K562 (cell line): ENCODE data around the gene CD6. TPM values are rescaled to one million over a fixed set of nuclear protein-coding genes. Genes with fewer than 3 reads are reported as not detected.
A peak's percentile ranks its signal among the peaks of the same experiment; 100 is the strongest.

Experiments used
- ATAC-seq: fragments of 200-7000 bp; cut with Tn5 transposase; 3 replicates; pipeline ENCODE4 v1.9.1; 2020; ENCODE audit warnings: moderate library complexity
- BruUV-seq: library from RNA; stranded (reverse); fragments of 400-500 nt; replicated peaks from 2 replicates; lab custom pipeline; 2021; lab: Mats Ljungman, UMichigan
- CTCF ChIA-PET: fragments of 300-600 bp; formaldehyde crosslinking; extraction: SDS; loops from one replicate; lab custom pipeline; 2021; ENCODE audit warnings: low intra/inter-chr PET ratio; lab: Yijun Ruan, JAX
- POLR2A ChIA-PET: fragments of 300-600, 350-650 bp; sonication (Branson Sonifier 250); formaldehyde crosslinking; extraction: SDS; loops from one replicate; lab custom pipeline; 2021; ENCODE audit warnings: antibody characterized with exemption, inconsistent platforms; lab: Yijun Ruan, JAX
- DNase-seq, 4 experiments: peaks; one replicate each; pipeline versions ENCODE4 v3.0.0 to v3.0.0-alpha.2; 2011 to 2018; ENCODE audit warnings: low spot score in 3 of 4, mixed read lengths in 3 of 4; ENCODE audit errors: extremely low read depth in 1 of 4
- FAIRE-seq: peaks from 2 replicates; lab custom pipeline; 2011; peaks lifted over from hg19 to GRCh38; lab: Jason Lieb, UNC
- H2AFZ ChIP-seq: 2 replicates; pipeline ENCODE4 v1.6.0; 2011; ENCODE audit warnings: low read depth, low read length, control low read depth, inconsistent platforms
- H3K27ac ChIP-seq: fragments of 200-600 bp; 3 replicates; pipeline ENCODE4 v1.8.0; 2011; ENCODE audit warnings: low read depth, mild to moderate bottlenecking, control low read depth, inconsistent platforms, low read length, moderate library complexity, mixed read lengths; ENCODE audit errors: extremely low read depth
- H3K27me3 ChIP-seq, 2 experiments: fragments of 300-600 bp in 1 of 2; 2 replicates in 1 of 2; 3 replicates in 1 of 2; pipeline versions ENCODE4 v1.6.0 to v1.8.0; 2011; ENCODE audit warnings: inconsistent platforms in 2 of 2, low read length in 2 of 2, mild to moderate bottlenecking in 1 of 2, mixed read lengths in 1 of 2, moderate library complexity in 1 of 2; ENCODE audit not compliant: control insufficient read depth in 2 of 2, insufficient read depth in 2 of 2
- H3K36me3 ChIP-seq: fragments of 300-600 bp; 3 replicates; pipeline ENCODE4 v1.8.0; 2011; ENCODE audit warnings: mild to moderate bottlenecking, low read length, inconsistent platforms; ENCODE audit not compliant: control insufficient read depth, insufficient read depth
- H3K4me1 ChIP-seq, 2 experiments: fragments of 200-600 bp in 1 of 2; replicated peaks in 1 of 2; 2 replicates in 1 of 2; 3 replicates in 1 of 2; pipeline versions ENCODE4 v1.5.1 to v1.8.0; 2011; ENCODE audit warnings: inconsistent platforms in 2 of 2, low read length in 2 of 2, mild to moderate bottlenecking in 1 of 2, mixed read lengths in 1 of 2, moderate library complexity in 1 of 2; ENCODE audit not compliant: control insufficient read depth in 2 of 2, insufficient read depth in 2 of 2
- H3K4me2 ChIP-seq: 2 replicates; pipeline ENCODE4 v1.6.1; 2011; ENCODE audit warnings: low read length, control low read depth, inconsistent platforms, mixed read lengths; ENCODE audit not compliant: insufficient read depth
- H3K4me3 ChIP-seq: fragments of 200-600 bp; sonication (generic), shearing (Covaris generic); 2 replicates; pipeline ENCODE4 v1.5.1; 2016; ENCODE audit warnings: control low read depth, inconsistent platforms
- H3K79me2 ChIP-seq: fragments of 200-600 bp; 3 replicates; pipeline ENCODE4 v1.8.0; 2011; ENCODE audit warnings: low read length, inconsistent platforms; ENCODE audit not compliant: control insufficient read depth, insufficient read depth
- H3K9ac ChIP-seq, 2 experiments: 2 replicates each; pipeline versions ENCODE4 v1.6.0 to v1.6.1; 2011; ENCODE audit warnings: low read depth in 2 of 2, low read length in 2 of 2, control low read depth in 1 of 2, inconsistent platforms in 1 of 2, mild to moderate bottlenecking in 1 of 2, mixed read lengths in 1 of 2; ENCODE audit not compliant: insufficient read depth in 1 of 2
- H3K9me1 ChIP-seq: one replicate; pipeline ENCODE4 v1.6.0; 2011; ENCODE audit warnings: inconsistent platforms, mild to moderate bottlenecking, low read length, moderate library complexity; ENCODE audit not compliant: control insufficient read depth, insufficient read depth
- H3K9me3 ChIP-seq: replicated peaks from 2 replicates; pipeline ENCODE4 v1.5.1; 2011; ENCODE audit warnings: low read depth, low read length, inconsistent platforms; ENCODE audit not compliant: control insufficient read depth, insufficient read depth
- H4K20me1 ChIP-seq: replicated peaks from 2 replicates; pipeline ENCODE4 v1.6.1; 2011; ENCODE audit warnings: low read length, inconsistent platforms, mixed read lengths; ENCODE audit not compliant: control insufficient read depth, insufficient read depth
- RFX1 ChIP-seq: fragments of 450-650 bp; IDR thresholded peaks from 2 replicates; pipeline ENCODE4 v1.6.1; 2016; ENCODE audit warnings: mild to moderate bottlenecking, moderate library complexity
- SMARCC2 ChIP-seq: fragments of 450-650 bp; IDR thresholded peaks from 2 replicates; pipeline ENCODE4 v1.6.1; 2017; ENCODE audit warnings: antibody characterized with exemption, moderate library complexity, mild to moderate bottlenecking, low read depth
- ZFP1 ChIP-seq: fragments of 450-650 bp; formaldehyde crosslinking; IDR thresholded peaks from 2 replicates; pipeline ENCODE4 v1.4.0; 2020; ENCODE audit warnings: mild to moderate bottlenecking, mixed read lengths
- ZNF23 ChIP-seq: fragments of 250-450 bp; sonication (Bioruptor Pico); IDR thresholded peaks from 2 replicates; pipeline ENCODE4 v1.4.0; 2020; ENCODE audit warnings: mild to moderate bottlenecking
- ZNF780A ChIP-seq: fragments of 250-450 bp; sonication (Bioruptor Pico); IDR thresholded peaks from 2 replicates; pipeline ENCODE4 v1.5.0; 2021; ENCODE audit warnings: mild to moderate bottlenecking
- WGBS: fragments of 100-300 bp; shearing (Covaris generic); methylation state at CpG from one replicate; pipeline ENCODE4 v1.1.6; 2016; ENCODE audit warnings: low coverage, mixed read lengths; ENCODE audit not compliant: insufficient coverage; ENCODE audit errors: missing lambda C conversion rate; 5-methylcytosine and 5-hydroxymethylcytosine counted together
- in situ Hi-C: fragments of 300-500 bp; cut with MboI; formaldehyde crosslinking; loops from 4 replicates; pipeline ENCODE4 v1.15.0; 2018; ENCODE audit warnings: inconsistent platforms, mixed read lengths
- intact Hi-C: fragments of 100-400 bp; cut with micrococcal nuclease; formaldehyde crosslinking; loops from 2 replicates; pipeline ENCODE4 v1.14.2; 2022
- polyA plus RNA-seq, 8 experiments: library from polyadenylated mRNA; depleted of rRNA in 4 of 8; stranded (reverse) in 5 of 8; unstranded in 3 of 8; fragments of >200 nt; fragmentation: Nextera tagmentation in 2 of 8; fragmentation: Illumina TruSeq in 1 of 8; extraction: Ambion mirVana in 2 of 8; extraction: Trizol in 1 of 8; gene quantifications; 2 replicates each; pipeline versions ENCODE4 v1.2.1 to v1.2.3, GENCODE V29; 2011 to 2014; ENCODE audit warnings: inconsistent platforms in 1 of 8, missing spikeins in 1 of 8
- total RNA-seq, 7 experiments: library from RNA; depleted of rRNA in 6 of 7; stranded (reverse); fragments of >200 nt in 6 of 7; fragmentation: Illumina TruSeq in 2 of 7; extraction: Trizol in 2 of 7; gene quantifications; 2 replicates each; pipeline versions ENCODE4 v1.2.1 to v1.2.3, GENCODE V29; 2011 to 2021; ENCODE audit warnings: low replicate concordance in 1 of 7
- TF ChIP-seq, protein P1 (sequence below), 3 experiments: IDR thresholded peaks in 2 of 3; conservative IDR thresholded peaks in 1 of 3; 2 replicates each; pipeline ENCODE4 v1.5.1; 2011 to 2012; ENCODE audit warnings: low read length in 3 of 3, mild to moderate bottlenecking in 3 of 3, control low read depth in 2 of 3, improper control_type of control experiment in 1 of 3, inconsistent platforms in 1 of 3, low read depth in 1 of 3, mixed read lengths in 1 of 3, moderate library complexity in 1 of 3; ENCODE audit not compliant: insufficient read depth in 2 of 3

CD6 gene
- total and polyA plus RNA-seq, 9 of the 15 experiments (the other 6 are each of a cell fraction or from before 2014, with no cell fraction given) = 0.84 TPM; not detected in 8

DNA sequence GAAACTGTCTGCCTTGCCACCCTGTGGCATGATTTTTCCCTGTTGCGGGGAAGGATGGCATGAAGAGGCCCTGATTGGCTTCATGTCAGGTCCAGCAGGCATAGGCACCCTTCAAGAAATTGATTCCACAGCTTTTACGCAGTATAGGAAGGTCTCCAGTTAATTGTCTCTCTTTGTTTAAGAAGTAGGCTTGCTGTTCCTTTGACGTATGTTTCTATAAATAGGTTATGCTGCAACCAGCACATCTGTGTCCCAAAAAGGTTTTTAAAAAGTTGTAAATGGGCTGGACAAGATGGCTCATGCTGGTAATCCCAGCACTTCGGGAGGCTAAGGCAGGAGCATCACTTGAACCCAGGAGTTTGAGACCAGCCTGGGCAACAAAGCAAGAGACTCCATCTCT lies 62.6 kb downstream of the CD6 start:
- FAIRE-seq = no peak
- Histone ChIP-seq H2AFZ (no peak overlapping the region), H3K79me2 (no peaks in the 10 kb centered on the region), H3K9me3 (no peaks in the 10 kb centered on the region), H3K4me2 (no peak overlapping the region), H3K4me1 (no peaks in the 10 kb centered on the region), H3K4me3 (no peak overlapping the region), H3K27me3 (peaks cover 25 to 58% of the 10 kb centered on the region in 2 experiments; a peak in 4 of 5 replicates), H3K36me3 (no peaks in the 10 kb centered on the region), H3K9me1 (no peaks in the 10 kb centered on the region), H3K9ac (no peak overlapping the region), H4K20me1 (peaks cover 5% of the 10 kb centered on the region; the same call in 1 of the 2 replicates), H3K27ac (no peak overlapping the region)
- no TSS peak for BruUV-seq
- ChIA-PET POLR2A (no interaction called here), CTCF (no interaction called here)
- no peak for ATAC-seq
- intact Hi-C loops = no loop called here
- no peak for TF ChIP-seq SMARCC2
- TF ChIP-seq ZFP1 (CRISPR knock-in tag) = no peak
- no peak for TF ChIP-seq ZNF780A (CRISPR knock-in tag)
- TF ChIP-seq ZNF23 = no peak
- in situ Hi-C loops = no loop called here
- DNase-seq = no peak
- 0% methylated on average over 4 of the region's 4 CpGs for WGBS

- Histone ChIP-seq H3K36me3 (no peaks in the 10 kb centered on the region), H3K4me2 (no peak overlapping the region), H3K9me1 (no peaks in the 10 kb centered on the region), H3K9ac (no peak overlapping the region), H3K79me2 (no peaks in the 10 kb centered on the region), H3K27me3 (peaks cover 27 to 59% of the 10 kb centered on the region in 2 experiments; a peak in 4 of 5 replicates), H4K20me1 (peaks cover 5% of the 10 kb centered on the region; the same call in 1 of the 2 replicates), H3K27ac (no peak overlapping the region), H3K4me1 (no peaks in the 10 kb centered on the region), H2AFZ (no peak overlapping the region), H3K9me3 (no peaks in the 10 kb centered on the region), H3K4me3 (no peak overlapping the region)
- CTCF ChIA-PET = no interaction called here
- BruUV-seq = no TSS peak
- POLR2A ChIA-PET = no interaction called here
- DNase-seq = no peak
- WGBS = under 1% methylated on average over 15 of the region's 15 CpGs
- ATAC-seq = no peak
- intact Hi-C loops = no loop called here
- no peak for FAIRE-seq
- in situ Hi-C loops = no loop called here
- peak; percentile 22; the same call in 1 of the 2 replicates for TF ChIP-seq RFX1
- TF ChIP-seq, protein P1, sequence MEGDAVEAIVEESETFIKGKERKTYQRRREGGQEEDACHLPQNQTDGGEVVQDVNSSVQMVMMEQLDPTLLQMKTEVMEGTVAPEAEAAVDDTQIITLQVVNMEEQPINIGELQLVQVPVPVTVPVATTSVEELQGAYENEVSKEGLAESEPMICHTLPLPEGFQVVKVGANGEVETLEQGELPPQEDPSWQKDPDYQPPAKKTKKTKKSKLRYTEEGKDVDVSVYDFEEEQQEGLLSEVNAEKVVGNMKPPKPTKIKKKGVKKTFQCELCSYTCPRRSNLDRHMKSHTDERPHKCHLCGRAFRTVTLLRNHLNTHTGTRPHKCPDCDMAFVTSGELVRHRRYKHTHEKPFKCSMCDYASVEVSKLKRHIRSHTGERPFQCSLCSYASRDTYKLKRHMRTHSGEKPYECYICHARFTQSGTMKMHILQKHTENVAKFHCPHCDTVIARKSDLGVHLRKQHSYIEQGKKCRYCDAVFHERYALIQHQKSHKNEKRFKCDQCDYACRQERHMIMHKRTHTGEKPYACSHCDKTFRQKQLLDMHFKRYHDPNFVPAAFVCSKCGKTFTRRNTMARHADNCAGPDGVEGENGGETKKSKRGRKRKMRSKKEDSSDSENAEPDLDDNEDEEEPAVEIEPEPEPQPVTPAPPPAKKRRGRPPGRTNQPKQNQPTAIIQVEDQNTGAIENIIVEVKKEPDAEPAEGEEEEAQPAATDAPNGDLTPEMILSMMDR (IDR thresholded peaks at IDR 0.05 in 2 of 3, conservative IDR thresholded peaks at IDR 0.05 in 1 of 3; ENCODE audit: insufficient read depth in 2 of 3, low read depth in 1 of 3, low read length in 3 of 3) = no peak
Observed at GRCh38 chr11:61034704-61035525, 63.4 kb downstream of the CD6 start.
